ENCODE data around the gene TESK2. TPM values are rescaled to one million over a fixed set of nuclear protein-coding genes. Genes with fewer than 3 reads are reported as not detected.
"Not testable (repeated sequence)": the region's sequence is repeated elsewhere in the genome, so short reads cannot be mapped to it uniquely, and the experiment has no call there.

Gene TESK2
- total RNA-seq, 2 donors from 2014 or later: 5.9 to 8.8 TPM

- no peak overlapping the region for H3K27ac Mint-ChIP-seq
- peaks cover 36% of the 10 kb centered on the region for H3K4me1 Mint-ChIP-seq (ENCODE audit: low read depth)
- ATAC-seq (replicated peaks in 1 of 2) (no peak), DNase-seq (no peak)
- no peaks in the 10 kb centered on the region for H3K36me3 Mint-ChIP-seq (ENCODE audit: insufficient read depth in 2 of 2)
- H3K4me3 Mint-ChIP-seq: no peak overlapping the region
- no peaks in the 10 kb centered on the region for H3K9me3 Mint-ChIP-seq
- H3K27me3 Mint-ChIP-seq (ENCODE audit: low read depth): no peaks in the 10 kb centered on the region
These were observed 12.7 kb upstream of the TESK2 start for GRCh38 chr1:45503462-45504360.

- Mint-ChIP-seq H3K36me3 (ENCODE audit: insufficient read depth in 2 of 2) (peaks cover 0 to 1% of the 10 kb centered on the region in 2 donors), H3K27ac (peak overlapping the region; percentile 49), H3K27me3 (ENCODE audit: low read depth) (no peaks in the 10 kb centered on the region), H3K9me3 (no peaks in the 10 kb centered on the region), H3K4me1 (ENCODE audit: low read depth) (peaks cover 38% of the 10 kb centered on the region), H3K4me3 (peak overlapping the region in 1 of 2 donors; percentile 91)
- ATAC-seq (replicated peaks in 1 of 2) (no peak), DNase-seq (no peak)
These were observed 10.5 kb upstream of the TESK2 start for GRCh38 chr1:45501505-45501859.

GRCh38 chr1:45499415-45499769, 8.4 kb upstream of the TESK2 start:
- Mint-ChIP-seq H3K4me3 (peak overlapping the region; percentile 91 to 98), H3K9me3 (no peaks in the 10 kb centered on the region), H3K27me3 (ENCODE audit: low read depth) (no peaks in the 10 kb centered on the region), H3K36me3 (ENCODE audit: insufficient read depth in 2 of 2) (peaks cover 0 to 4% of the 10 kb centered on the region in 2 donors), H3K27ac (peak overlapping the region; percentile 66), H3K4me1 (ENCODE audit: low read depth) (peaks cover 38% of the 10 kb centered on the region)
- no peak for DNase-seq
- peak in 1 of 2 donors; percentile 8 for ATAC-seq (replicated peaks in 1 of 2)

GRCh38 chr1:45498279-45498678, 7.3 kb upstream of the TESK2 start:
- Mint-ChIP-seq H3K9me3 (no peaks in the 10 kb centered on the region), H3K4me1 (ENCODE audit: low read depth) (peaks cover 38% of the 10 kb centered on the region), H3K27ac (no peak overlapping the region), H3K27me3 (ENCODE audit: low read depth) (no peaks in the 10 kb centered on the region), H3K36me3 (ENCODE audit: insufficient read depth in 2 of 2) (peaks cover 0 to 4% of the 10 kb centered on the region in 2 donors), H3K4me3 (peak overlapping the region; percentile 91 to 98)
- ATAC-seq (replicated peaks in 1 of 2): no peak
- no peak for DNase-seq

GRCh38 chr1:45493116-45493697, 2.2 kb upstream of the TESK2 start:
- Mint-ChIP-seq H3K27ac (no peak overlapping the region), H3K36me3 (ENCODE audit: insufficient read depth in 2 of 2) (peaks cover 0 to 4% of the 10 kb centered on the region in 2 donors), H3K4me1 (ENCODE audit: low read depth) (peaks cover 10% of the 10 kb centered on the region), H3K27me3 (ENCODE audit: low read depth) (no peaks in the 10 kb centered on the region), H3K4me3 (peak overlapping the region in 1 of 2 donors; percentile 36), H3K9me3 (no peaks in the 10 kb centered on the region)
- peak; percentile 43 to 50 for DNase-seq
- ATAC-seq (replicated peaks in 1 of 2): no peak

- H3K36me3 Mint-ChIP-seq (ENCODE audit: insufficient read depth in 2 of 2): peaks cover 0 to 4% of the 10 kb centered on the region in 2 donors
- no peak for ATAC-seq (replicated peaks in 1 of 2)
- no peaks in the 10 kb centered on the region for H3K9me3 Mint-ChIP-seq
- no peak for DNase-seq
- H3K4me1 Mint-ChIP-seq (ENCODE audit: low read depth): peaks cover 13% of the 10 kb centered on the region
- no peak overlapping the region for H3K4me3 Mint-ChIP-seq
- no peaks in the 10 kb centered on the region for H3K27me3 Mint-ChIP-seq (ENCODE audit: low read depth)
- no peak overlapping the region for H3K27ac Mint-ChIP-seq
These were observed 1.7 kb upstream of the TESK2 start for GRCh38 chr1:45492691-45493090.

- H3K27ac Mint-ChIP-seq: no peak overlapping the region
- DNase-seq (no peak), ATAC-seq (replicated peaks in 1 of 2) (no peak)
- no peaks in the 10 kb centered on the region for H3K27me3 Mint-ChIP-seq (ENCODE audit: low read depth)
- no peaks in the 10 kb centered on the region for H3K9me3 Mint-ChIP-seq
- H3K4me3 Mint-ChIP-seq: no peak overlapping the region
- peaks cover 13% of the 10 kb centered on the region for H3K4me1 Mint-ChIP-seq (ENCODE audit: low read depth)
- peaks cover 0 to 4% of the 10 kb centered on the region in 2 donors for H3K36me3 Mint-ChIP-seq (ENCODE audit: insufficient read depth in 2 of 2)
These were observed 711 bp upstream of the TESK2 start for GRCh38 chr1:45491487-45492260.

- peaks cover 13% of the 10 kb centered on the region for H3K4me1 Mint-ChIP-seq (ENCODE audit: low read depth)
- no peak overlapping the region for H3K4me3 Mint-ChIP-seq
- H3K36me3 Mint-ChIP-seq (ENCODE audit: insufficient read depth in 2 of 2): no peaks in the 10 kb centered on the region
- no peaks in the 10 kb centered on the region for H3K9me3 Mint-ChIP-seq
- H3K27ac Mint-ChIP-seq: no peak overlapping the region
- ATAC-seq (replicated peaks in 1 of 2): no peak
- H3K27me3 Mint-ChIP-seq (ENCODE audit: low read depth): no peaks in the 10 kb centered on the region
- DNase-seq: no peak
These were observed 790 bp downstream of the TESK2 start for GRCh38 chr1:45490121-45490625.

- H3K4me1 Mint-ChIP-seq (ENCODE audit: low read depth): peaks cover 13% of the 10 kb centered on the region
- H3K36me3 Mint-ChIP-seq (ENCODE audit: insufficient read depth in 2 of 2); ATAC-seq (replicated peaks in 1 of 2); H3K27me3 Mint-ChIP-seq (ENCODE audit: low read depth); H3K4me3 Mint-ChIP-seq; H3K9me3 Mint-ChIP-seq: not testable (repeated sequence)
- DNase-seq: peak; percentile 57 to 60
- H3K27ac Mint-ChIP-seq: peak overlapping the region; percentile 6
These were observed 1.6 kb downstream of the TESK2 start for GRCh38 chr1:45489379-45489778.

- Mint-ChIP-seq H3K4me3 (no peak overlapping the region), H3K27ac (no peak overlapping the region)
These were observed 2.1 kb downstream of the TESK2 start for GRCh38 chr1:45488666-45489377.

GRCh38 chr1:45485949-45486348, 5.0 kb downstream of the TESK2 start:
- Mint-ChIP-seq H3K4me3 (no peak overlapping the region), H3K27ac (no peak overlapping the region), H3K36me3 (ENCODE audit: insufficient read depth in 2 of 2) (no peaks in the 10 kb centered on the region), H3K27me3 (ENCODE audit: low read depth) (no peaks in the 10 kb centered on the region), H3K4me1 (ENCODE audit: low read depth) (peaks cover 6% of the 10 kb centered on the region), H3K9me3 (no peaks in the 10 kb centered on the region)
- no peak for ATAC-seq (replicated peaks in 1 of 2)
- no peak for DNase-seq

More at GRCh38 chr1:45488666-45489377, 2.1 kb downstream of the TESK2 start:
- ATAC-seq (replicated peaks in 1 of 2) (no peak), DNase-seq (no peak)
- Mint-ChIP-seq H3K4me1 (ENCODE audit: low read depth) (peaks cover 13% of the 10 kb centered on the region), H3K9me3 (no peaks in the 10 kb centered on the region), H3K36me3 (ENCODE audit: insufficient read depth in 2 of 2) (no peaks in the 10 kb centered on the region), H3K27me3 (ENCODE audit: low read depth) (no peaks in the 10 kb centered on the region)

- Mint-ChIP-seq H3K9me3 (no peaks in the 10 kb centered on the region), H3K27ac (no peak overlapping the region), H3K4me1 (ENCODE audit: low read depth) (no peaks in the 10 kb centered on the region), H3K27me3 (ENCODE audit: low read depth) (no peaks in the 10 kb centered on the region), H3K4me3 (no peak overlapping the region), H3K36me3 (ENCODE audit: insufficient read depth in 2 of 2) (no peaks in the 10 kb centered on the region)
- ATAC-seq (replicated peaks in 1 of 2) (no peak), DNase-seq (no peak)
These were observed 11.8 kb downstream of the TESK2 start for GRCh38 chr1:45479039-45479748.

Data from activated T-cell treated with anti-CD3 and anti-CD28 coated beads, Interleukin-2, amount 50 U/mL, for 72 hours (primary cell).